DND-41 (cell line): ENCODE measurements around the gene TBC1D22A.

Experiments
- EZH2 ChIP-seq: IDR thresholded peaks from 3 replicates; pipeline ENCODE4 v1.6.1; 2012; ENCODE audit warnings: borderline replicate concordance, low read depth, mild to moderate bottlenecking, moderate library complexity, low read length, inconsistent platforms; ENCODE audit not compliant: severe bottlenecking
- TF ChIP-seq, protein P1 (sequence below): IDR thresholded peaks from 2 replicates; pipeline ENCODE4 v1.5.1; 2012; ENCODE audit warnings: borderline replicate concordance, low read length, moderate library complexity, mild to moderate bottlenecking; ENCODE audit not compliant: poor library complexity, severe bottlenecking; ENCODE audit errors: extremely low read depth

DNA sequence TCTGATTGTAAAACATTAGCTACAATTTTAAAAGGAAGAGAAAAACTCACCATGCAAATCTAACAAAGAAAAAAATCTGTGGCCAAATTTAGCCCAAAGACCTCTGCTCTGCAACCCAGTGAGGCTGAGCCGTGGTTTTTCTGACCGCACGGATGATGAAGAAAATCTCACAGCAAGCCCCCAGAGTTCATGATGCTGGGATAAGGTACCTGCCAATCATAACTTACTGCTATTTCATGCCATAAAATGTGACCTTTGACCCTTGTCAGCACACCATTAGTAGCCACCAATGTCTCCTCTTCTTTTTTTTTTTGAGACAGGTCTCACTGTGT is 35.5 kb upstream of the TBC1D22A start:
- TF ChIP-seq, protein P1, sequence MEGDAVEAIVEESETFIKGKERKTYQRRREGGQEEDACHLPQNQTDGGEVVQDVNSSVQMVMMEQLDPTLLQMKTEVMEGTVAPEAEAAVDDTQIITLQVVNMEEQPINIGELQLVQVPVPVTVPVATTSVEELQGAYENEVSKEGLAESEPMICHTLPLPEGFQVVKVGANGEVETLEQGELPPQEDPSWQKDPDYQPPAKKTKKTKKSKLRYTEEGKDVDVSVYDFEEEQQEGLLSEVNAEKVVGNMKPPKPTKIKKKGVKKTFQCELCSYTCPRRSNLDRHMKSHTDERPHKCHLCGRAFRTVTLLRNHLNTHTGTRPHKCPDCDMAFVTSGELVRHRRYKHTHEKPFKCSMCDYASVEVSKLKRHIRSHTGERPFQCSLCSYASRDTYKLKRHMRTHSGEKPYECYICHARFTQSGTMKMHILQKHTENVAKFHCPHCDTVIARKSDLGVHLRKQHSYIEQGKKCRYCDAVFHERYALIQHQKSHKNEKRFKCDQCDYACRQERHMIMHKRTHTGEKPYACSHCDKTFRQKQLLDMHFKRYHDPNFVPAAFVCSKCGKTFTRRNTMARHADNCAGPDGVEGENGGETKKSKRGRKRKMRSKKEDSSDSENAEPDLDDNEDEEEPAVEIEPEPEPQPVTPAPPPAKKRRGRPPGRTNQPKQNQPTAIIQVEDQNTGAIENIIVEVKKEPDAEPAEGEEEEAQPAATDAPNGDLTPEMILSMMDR: no peak
- no peak for TF ChIP-seq EZH2
